ENCODE measurements around the gene GMCL1. TPM values are rescaled to one million over a fixed set of nuclear protein-coding genes. Genes with fewer than 3 reads are reported as not detected.

GMCL1 gene
- total RNA-seq, 2 donors from 2014 or later: 19.7 to 25.5 TPM

DNA sequence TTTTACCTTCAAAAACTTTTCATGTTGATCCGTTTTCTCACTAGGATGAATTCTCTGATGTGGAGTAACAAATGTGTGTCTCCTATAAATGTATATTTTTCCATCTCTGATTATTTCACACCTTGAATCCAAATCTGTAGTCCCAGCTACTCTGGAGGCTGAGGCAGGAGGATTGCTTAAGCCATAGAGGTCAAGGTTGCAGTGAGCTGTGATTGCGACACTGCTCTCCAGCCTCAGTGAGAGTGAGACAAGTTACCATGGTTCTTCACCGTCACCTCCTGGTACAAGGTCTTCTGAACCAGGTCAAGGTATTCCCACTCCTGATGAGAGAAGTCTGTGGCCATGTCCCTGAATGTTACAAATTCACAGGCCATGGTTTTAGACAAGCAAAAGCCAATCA is 15.1 kb downstream of the GMCL1 start:
- Histone ChIP-seq H3K4me3 (ENCODE audit: low read length) (no peak overlapping the region), H3K4me1 (ENCODE audit: control insufficient read depth, insufficient read depth, low read length) (peaks cover 13% of the 10 kb centered on the region), H3K27ac (ENCODE audit: low read depth, low read length) (no peak overlapping the region), H3K27me3 (ENCODE audit: control insufficient read depth, insufficient read depth, low read length, poor library complexity, severe bottlenecking) (peaks cover 13% of the 10 kb centered on the region), H3K9ac (ENCODE audit: extremely low read depth, low read length, poor library complexity, severe bottlenecking) (no peak overlapping the region), H3K36me3 (ENCODE audit: control insufficient read depth, insufficient read depth, low read length) (peaks cover 55% of the 10 kb centered on the region), H3K9me3 (ENCODE audit: control insufficient read depth, low read length) (no peaks in the 10 kb centered on the region)
- TF ChIP-seq, protein P1, sequence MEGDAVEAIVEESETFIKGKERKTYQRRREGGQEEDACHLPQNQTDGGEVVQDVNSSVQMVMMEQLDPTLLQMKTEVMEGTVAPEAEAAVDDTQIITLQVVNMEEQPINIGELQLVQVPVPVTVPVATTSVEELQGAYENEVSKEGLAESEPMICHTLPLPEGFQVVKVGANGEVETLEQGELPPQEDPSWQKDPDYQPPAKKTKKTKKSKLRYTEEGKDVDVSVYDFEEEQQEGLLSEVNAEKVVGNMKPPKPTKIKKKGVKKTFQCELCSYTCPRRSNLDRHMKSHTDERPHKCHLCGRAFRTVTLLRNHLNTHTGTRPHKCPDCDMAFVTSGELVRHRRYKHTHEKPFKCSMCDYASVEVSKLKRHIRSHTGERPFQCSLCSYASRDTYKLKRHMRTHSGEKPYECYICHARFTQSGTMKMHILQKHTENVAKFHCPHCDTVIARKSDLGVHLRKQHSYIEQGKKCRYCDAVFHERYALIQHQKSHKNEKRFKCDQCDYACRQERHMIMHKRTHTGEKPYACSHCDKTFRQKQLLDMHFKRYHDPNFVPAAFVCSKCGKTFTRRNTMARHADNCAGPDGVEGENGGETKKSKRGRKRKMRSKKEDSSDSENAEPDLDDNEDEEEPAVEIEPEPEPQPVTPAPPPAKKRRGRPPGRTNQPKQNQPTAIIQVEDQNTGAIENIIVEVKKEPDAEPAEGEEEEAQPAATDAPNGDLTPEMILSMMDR (conservative IDR thresholded peaks at IDR 0.05): no peak
- H3K36me3 Mint-ChIP-seq (ENCODE audit: low read depth): peaks cover 45% of the 10 kb centered on the region
- WGBS, 2 experiments (ENCODE audit: insufficient coverage in 1 of 2, insufficient read length in 1 of 2): 89 to 97% methylated on average over 2 of the region's 3 CpGs
- DNase-seq: no peak
- H3K9me3 Mint-ChIP-seq: no peaks in the 10 kb centered on the region
- no peak overlapping the region for H3K27ac Mint-ChIP-seq
- H3K4me1 Mint-ChIP-seq: peaks cover 21% of the 10 kb centered on the region
- H3K4me3 Mint-ChIP-seq: no peak overlapping the region
- H3K27me3 Mint-ChIP-seq (ENCODE audit: insufficient read depth): no peaks in the 10 kb centered on the region

DNA sequence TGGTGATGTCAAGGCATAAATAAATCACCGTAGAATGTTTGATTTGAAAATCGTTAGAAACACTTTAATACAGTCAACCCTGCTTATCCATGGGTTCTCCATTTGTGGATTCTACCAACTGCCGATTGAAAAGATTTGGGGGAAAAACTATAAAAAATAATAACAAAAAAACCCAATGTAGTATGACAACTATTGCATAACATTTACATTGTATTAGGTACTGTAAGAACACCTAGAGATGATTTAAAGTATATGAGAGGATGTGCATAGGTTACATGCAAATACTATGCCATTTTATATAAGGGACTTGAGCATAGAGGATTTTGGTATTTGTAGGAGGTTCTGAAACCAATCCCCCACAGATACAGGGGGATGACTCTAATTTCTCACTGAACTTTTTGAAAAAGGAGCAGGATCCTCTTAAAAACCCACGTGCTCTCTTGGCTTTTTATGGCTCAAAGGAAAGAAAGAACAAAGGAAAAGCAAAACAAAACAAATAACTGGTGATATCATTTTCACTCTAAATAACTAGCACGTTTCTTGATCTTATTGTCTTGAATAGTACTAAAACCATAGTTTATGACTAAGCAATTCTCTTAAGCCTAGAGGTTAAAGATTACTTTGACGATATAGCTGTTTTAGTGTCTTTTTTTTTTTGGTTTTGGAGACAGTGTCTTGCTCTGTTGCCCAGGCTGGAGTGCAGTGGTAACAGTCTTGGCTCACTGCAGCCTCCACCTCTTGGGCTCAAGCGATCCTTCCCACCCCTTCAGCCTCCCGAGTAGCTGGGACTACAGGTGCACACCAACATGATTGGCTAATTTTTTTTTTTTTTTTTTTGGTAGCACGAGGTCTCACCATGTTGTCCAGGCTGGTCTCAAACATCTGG is 17.0 kb downstream of the GMCL1 start:
- DNase-seq: no peak
- Mint-ChIP-seq H3K9me3 (no peaks in the 10 kb centered on the region), H3K4me1 (peaks cover 23% of the 10 kb centered on the region), H3K36me3 (ENCODE audit: low read depth) (peaks cover 46% of the 10 kb centered on the region), H3K27ac (no peak overlapping the region), H3K4me3 (no peak overlapping the region), H3K27me3 (ENCODE audit: insufficient read depth) (peaks cover 5% of the 10 kb centered on the region)
- H3K36me3 ChIP-seq (ENCODE audit: control insufficient read depth, insufficient read depth, low read length): peaks cover 53% of the 10 kb centered on the region
- H3K27me3 ChIP-seq (ENCODE audit: control insufficient read depth, insufficient read depth, low read length, poor library complexity, severe bottlenecking): peaks cover 11% of the 10 kb centered on the region
- no peak overlapping the region for H3K4me3 ChIP-seq (ENCODE audit: low read length)
- H3K4me1 ChIP-seq (ENCODE audit: control insufficient read depth, insufficient read depth, low read length): peaks cover 14% of the 10 kb centered on the region
- H3K27ac ChIP-seq (ENCODE audit: low read depth, low read length): no peak overlapping the region
- H3K9ac ChIP-seq (ENCODE audit: extremely low read depth, low read length, poor library complexity, severe bottlenecking): no peak overlapping the region
- TF ChIP-seq, protein P1 (conservative IDR thresholded peaks at IDR 0.05): no peak
- WGBS, 2 experiments (ENCODE audit: insufficient coverage in 1 of 2, insufficient read length in 1 of 2): 97 to 100% methylated on average over 3 to 8 of the region's 9 CpGs
- no peaks in the 10 kb centered on the region for H3K9me3 ChIP-seq (ENCODE audit: control insufficient read depth, low read length)

DNA sequence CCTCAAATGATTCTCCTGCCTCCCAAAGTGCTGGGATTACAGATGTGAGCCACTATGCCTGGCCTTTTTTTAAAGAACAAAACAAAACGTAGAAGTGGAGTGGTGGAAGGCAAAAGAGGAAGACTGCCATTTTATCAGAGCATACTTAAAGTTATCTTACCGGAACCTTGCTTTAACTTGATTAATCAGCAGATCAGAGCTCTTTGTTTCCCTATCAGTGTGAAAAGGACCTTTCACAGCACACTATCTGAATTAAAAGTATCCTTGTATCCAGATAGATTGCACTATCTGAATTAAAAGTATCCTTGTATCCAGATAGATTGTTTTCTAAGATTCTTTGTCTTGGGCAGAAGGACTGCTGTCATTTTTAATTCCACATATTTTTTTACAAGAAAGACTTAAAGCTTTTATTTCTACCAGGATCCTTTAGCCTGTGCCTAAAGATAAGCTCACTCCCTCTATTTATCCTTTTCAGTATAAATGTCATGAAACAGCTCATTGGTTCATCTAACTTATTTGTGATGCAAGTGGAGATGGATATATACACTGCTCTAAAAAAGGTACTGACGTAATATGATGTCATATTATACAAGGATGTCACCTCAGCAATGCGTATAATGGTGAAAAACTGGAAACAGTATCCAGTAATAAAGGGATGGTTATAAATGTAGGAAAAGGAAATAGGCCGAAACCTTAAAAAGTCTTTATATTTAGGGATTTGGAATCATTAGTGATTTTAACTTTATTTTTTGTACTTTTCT is 17.8 kb downstream of the GMCL1 start:
- peaks cover 21% of the 10 kb centered on the region for H3K4me1 Mint-ChIP-seq
- H3K9ac ChIP-seq (ENCODE audit: extremely low read depth, low read length, poor library complexity, severe bottlenecking): no peak overlapping the region
- H3K4me3 Mint-ChIP-seq: no peak overlapping the region
- H3K36me3 ChIP-seq (ENCODE audit: control insufficient read depth, insufficient read depth, low read length): peaks cover 47% of the 10 kb centered on the region
- TF ChIP-seq, protein P1 (conservative IDR thresholded peaks at IDR 0.05): no peak
- no peak for DNase-seq
- H3K4me1 ChIP-seq (ENCODE audit: control insufficient read depth, insufficient read depth, low read length): peaks cover 14% of the 10 kb centered on the region
- no peak overlapping the region for H3K4me3 ChIP-seq (ENCODE audit: low read length)
- H3K27me3 ChIP-seq (ENCODE audit: control insufficient read depth, insufficient read depth, low read length, poor library complexity, severe bottlenecking): peaks cover 6% of the 10 kb centered on the region
- peaks cover 11% of the 10 kb centered on the region for H3K27me3 Mint-ChIP-seq (ENCODE audit: insufficient read depth)
- peaks cover 45% of the 10 kb centered on the region for H3K36me3 Mint-ChIP-seq (ENCODE audit: low read depth)
- H3K9me3 ChIP-seq (ENCODE audit: control insufficient read depth, low read length): no peaks in the 10 kb centered on the region
- H3K27ac ChIP-seq (ENCODE audit: low read depth, low read length): no peak overlapping the region
- H3K27ac Mint-ChIP-seq: no peak overlapping the region
- WGBS, 2 experiments (ENCODE audit: insufficient coverage in 1 of 2, insufficient read length in 1 of 2): 75 to 92% methylated on average over 3 to 5 of the region's 5 CpGs
- no peaks in the 10 kb centered on the region for H3K9me3 Mint-ChIP-seq
